Endodermal cell (in vitro differentiated cells): Measurements from ENCODE around the gene ADAMTS7. TPM values are rescaled to one million over a fixed set of nuclear protein-coding genes. Genes with fewer than 3 reads are reported as not detected.
"Not testable (repeated sequence)": the region's sequence is repeated elsewhere in the genome, so short reads cannot be mapped to it uniquely, and the experiment has no call there.

Source experiments
- DNase-seq: peaks from one replicate; pipeline ENCODE4 v3.0.0-alpha.2; 2017
- H3K27ac ChIP-seq: 2 replicates; pipeline ENCODE4 v1.5.1; 2013; ENCODE audit warnings: mild to moderate bottlenecking, low read depth, low read length, moderate library complexity
- H3K27me3 ChIP-seq: 2 replicates; pipeline ENCODE4 v1.6.1; 2013; ENCODE audit warnings: mild to moderate bottlenecking, low read length, moderate library complexity; ENCODE audit not compliant: insufficient read depth, control insufficient read depth, poor library complexity, severe bottlenecking
- H3K36me3 ChIP-seq: 2 replicates; pipeline ENCODE4 v1.7.0; 2013; ENCODE audit warnings: mild to moderate bottlenecking, low read length, moderate library complexity; ENCODE audit not compliant: control insufficient read depth, insufficient read depth
- H3K4me1 ChIP-seq: one replicate; pipeline ENCODE4 v1.7.0; 2013; ENCODE audit warnings: low read length; ENCODE audit not compliant: control insufficient read depth, insufficient read depth
- H3K4me3 ChIP-seq: 2 replicates; pipeline ENCODE4 v1.5.1; 2013; ENCODE audit warnings: mild to moderate bottlenecking, low read length, moderate library complexity
- H3K9ac ChIP-seq: 2 replicates; pipeline ENCODE4 v1.6.1; 2013; ENCODE audit warnings: mild to moderate bottlenecking, low read length, moderate library complexity; ENCODE audit not compliant: poor library complexity, severe bottlenecking; ENCODE audit errors: extremely low read depth
- H3K9me3 ChIP-seq: 2 replicates; pipeline ENCODE4 v1.6.1; 2013; ENCODE audit warnings: mild to moderate bottlenecking, low read length, moderate library complexity; ENCODE audit not compliant: control insufficient read depth
- H3K27ac Mint-ChIP-seq: 2 replicates; pipeline ENCODE4 v1.8.0; 2020; ENCODE audit warnings: mixed read lengths
- H3K27me3 Mint-ChIP-seq: 2 replicates; pipeline ENCODE4 v1.8.0; 2021; ENCODE audit warnings: mild to moderate bottlenecking, mixed read lengths; ENCODE audit not compliant: insufficient read depth
- H3K36me3 Mint-ChIP-seq: 2 replicates; pipeline ENCODE4 v1.8.0; 2020; ENCODE audit warnings: low read depth, mixed read lengths
- H3K4me1 Mint-ChIP-seq: 2 replicates; pipeline ENCODE4 v1.8.0; 2020; ENCODE audit warnings: mixed read lengths
- H3K4me3 Mint-ChIP-seq: 2 replicates; pipeline ENCODE4 v1.8.0; 2020; ENCODE audit warnings: mild to moderate bottlenecking, moderate library complexity, mixed read lengths
- H3K9me3 Mint-ChIP-seq: 2 replicates; pipeline ENCODE4 v1.8.0; 2020; ENCODE audit warnings: mild to moderate bottlenecking, mixed read lengths
- WGBS, 2 experiments: methylation state at CpG; one replicate each; pipeline versions ENCODE4 v1.1.5 to v1.1.7; 2013; ENCODE audit warnings: missing lambda C conversion rate in 2 of 2, mixed read lengths in 1 of 2; ENCODE audit not compliant: insufficient coverage in 1 of 2, insufficient read length in 1 of 2; 5-methylcytosine and 5-hydroxymethylcytosine counted together
- total RNA-seq, 2 donors: library from RNA; stranded (reverse); fragmentation: NEBNext Ultra II Directional in 1 of 2; extraction: Animal tissue kit (Norgen Biotek cat#: 25700) in 1 of 2; gene quantifications; 2 replicates in 1 of 2; 3 replicates in 1 of 2; pipeline ENCODE4 v1.2.1, GENCODE V29; 2021
- TF ChIP-seq, protein P1 (sequence below): fragments of 200-600 bp; sonication (generic); conservative IDR thresholded peaks from 2 replicates; pipeline ENCODE4 v1.5.0; 2021; ENCODE audit warnings: antibody characterized with exemption, mild to moderate bottlenecking

ADAMTS7 gene
- total RNA-seq, 2 donors from 2014 or later, result 55.8 to 67.1 TPM

GRCh38 chr15:78800189-78800588, 11.1 kb downstream of the ADAMTS7 start:
- no peak overlapping the region for H3K27ac ChIP-seq
- no peak overlapping the region for H3K9ac ChIP-seq
- H3K27me3 ChIP-seq, result no peaks in the 10 kb centered on the region
- Mint-ChIP-seq H3K9me3 (no peaks in the 10 kb centered on the region), H3K36me3 (peaks cover 2% of the 10 kb centered on the region), H3K4me3 (no peak overlapping the region), H3K27ac (no peak overlapping the region), H3K4me1 (peaks cover 11% of the 10 kb centered on the region), H3K27me3 (no peaks in the 10 kb centered on the region)
- H3K4me1 ChIP-seq, result no peaks in the 10 kb centered on the region
- H3K36me3 ChIP-seq, result no peaks in the 10 kb centered on the region
- TF ChIP-seq, protein P1, sequence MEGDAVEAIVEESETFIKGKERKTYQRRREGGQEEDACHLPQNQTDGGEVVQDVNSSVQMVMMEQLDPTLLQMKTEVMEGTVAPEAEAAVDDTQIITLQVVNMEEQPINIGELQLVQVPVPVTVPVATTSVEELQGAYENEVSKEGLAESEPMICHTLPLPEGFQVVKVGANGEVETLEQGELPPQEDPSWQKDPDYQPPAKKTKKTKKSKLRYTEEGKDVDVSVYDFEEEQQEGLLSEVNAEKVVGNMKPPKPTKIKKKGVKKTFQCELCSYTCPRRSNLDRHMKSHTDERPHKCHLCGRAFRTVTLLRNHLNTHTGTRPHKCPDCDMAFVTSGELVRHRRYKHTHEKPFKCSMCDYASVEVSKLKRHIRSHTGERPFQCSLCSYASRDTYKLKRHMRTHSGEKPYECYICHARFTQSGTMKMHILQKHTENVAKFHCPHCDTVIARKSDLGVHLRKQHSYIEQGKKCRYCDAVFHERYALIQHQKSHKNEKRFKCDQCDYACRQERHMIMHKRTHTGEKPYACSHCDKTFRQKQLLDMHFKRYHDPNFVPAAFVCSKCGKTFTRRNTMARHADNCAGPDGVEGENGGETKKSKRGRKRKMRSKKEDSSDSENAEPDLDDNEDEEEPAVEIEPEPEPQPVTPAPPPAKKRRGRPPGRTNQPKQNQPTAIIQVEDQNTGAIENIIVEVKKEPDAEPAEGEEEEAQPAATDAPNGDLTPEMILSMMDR, result no peak
- no peaks in the 10 kb centered on the region for H3K9me3 ChIP-seq
- no peak for DNase-seq
- WGBS, 2 experiments, result 96 to 97% methylated on average over 43 to 48 of the region's 48 CpGs
- H3K4me3 ChIP-seq, result no peak overlapping the region

GRCh38 chr15:78799102-78799501, 12.2 kb downstream of the ADAMTS7 start:
- not testable (repeated sequence) for H3K9me3 Mint-ChIP-seq, H3K36me3 ChIP-seq, H3K4me3 Mint-ChIP-seq, H3K4me1 Mint-ChIP-seq, H3K27ac Mint-ChIP-seq, H3K9ac ChIP-seq, H3K36me3 Mint-ChIP-seq, H3K27me3 ChIP-seq, H3K4me3 ChIP-seq, H3K27me3 Mint-ChIP-seq, H3K9me3 ChIP-seq, DNase-seq, H3K27ac ChIP-seq, H3K4me1 ChIP-seq
- 89% methylated on average over 2 of the region's 7 CpGs; no CpG with 5 or more reads in 1 of the 2 experiments for WGBS, 2 experiments

GRCh38 chr15:78798355-78798754, 12.9 kb downstream of the ADAMTS7 start:
- not testable (repeated sequence) for DNase-seq, H3K4me1 Mint-ChIP-seq, H3K4me3 Mint-ChIP-seq, H3K9me3 Mint-ChIP-seq, H3K4me3 ChIP-seq, H3K9me3 ChIP-seq, H3K36me3 ChIP-seq, H3K27ac ChIP-seq, H3K9ac ChIP-seq, H3K27me3 Mint-ChIP-seq, H3K27me3 ChIP-seq, H3K4me1 ChIP-seq, H3K36me3 Mint-ChIP-seq, H3K27ac Mint-ChIP-seq
- WGBS, 2 experiments, result 80 to 95% methylated on average over 4 to 5 of the region's 5 CpGs

DNA sequence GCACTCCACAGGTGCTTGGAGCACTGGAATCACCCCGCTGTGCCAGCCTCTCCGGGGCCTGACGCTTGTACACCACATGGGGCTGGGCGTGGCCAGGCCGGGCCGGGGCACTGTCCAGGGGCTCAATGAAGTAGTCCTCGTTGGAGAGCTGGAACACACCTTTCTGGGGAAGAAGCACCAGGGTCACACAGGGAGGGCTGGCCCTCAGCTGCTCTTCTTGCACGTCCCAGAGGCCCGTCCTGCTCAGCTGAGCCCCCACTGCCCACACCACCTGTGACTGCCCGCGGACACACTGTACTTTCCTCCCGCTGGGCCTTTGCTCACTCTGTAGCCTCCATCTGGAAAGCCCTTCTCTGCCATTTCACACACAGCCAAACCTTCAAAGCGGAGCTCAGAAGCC, 13.3 kb downstream of the ADAMTS7 start:
- Histone ChIP-seq H3K4me1 (no peaks in the 10 kb centered on the region), H3K9ac (no peak overlapping the region), H3K4me3 (no peak overlapping the region), H3K9me3 (no peaks in the 10 kb centered on the region), H3K27ac (no peak overlapping the region), H3K27me3 (no peaks in the 10 kb centered on the region), H3K36me3 (no peaks in the 10 kb centered on the region)
- Mint-ChIP-seq H3K9me3 (no peaks in the 10 kb centered on the region), H3K4me1 (no peaks in the 10 kb centered on the region), H3K27me3 (no peaks in the 10 kb centered on the region), H3K4me3 (no peak overlapping the region), H3K27ac (no peak overlapping the region), H3K36me3 (no peaks in the 10 kb centered on the region)
- no peak for DNase-seq
- WGBS, 2 experiments, result 91 to 95% methylated on average over 11 to 13 of the region's 13 CpGs
- TF ChIP-seq, protein P1, result no peak
